GM23338 (cell line): Measurements from ENCODE around the gene FBP1. TPM values are rescaled to one million over a fixed set of nuclear protein-coding genes. Genes with fewer than 3 reads are reported as not detected.
A peak's percentile ranks its signal among the peaks of the same experiment; 100 is the strongest.

Experiments used
- ATAC-seq: fragments of 200-7000 bp; cut with Tn5 transposase; 3 replicates; pipeline ENCODE4 v1.9.1; 2020
- DNase-seq: peaks from one replicate; pipeline ENCODE4 v3.0.0-alpha.2; 2015; ENCODE audit warnings: low spot score
- H2AFZ ChIP-seq: fragments of 200-600 bp; sonication (generic); 2 replicates; pipeline ENCODE4 v1.8.0; 2016; ENCODE audit warnings: antibody characterized with exemption, mild to moderate bottlenecking, moderate library complexity
- H3F3A ChIP-seq: fragments of 200-600 bp; sonication (generic); replicated peaks from 2 replicates; pipeline ENCODE4 v1.8.0; 2017; ENCODE audit warnings: antibody characterized with exemption, mixed run types, low read depth
- H3K27ac ChIP-seq: fragments of 200-600 bp; sonication (generic); 2 replicates; pipeline ENCODE4 v1.6.1; 2016; ENCODE audit warnings: low read depth
- H3K27me3 ChIP-seq: fragments of 200-600 bp; sonication (generic); 2 replicates; pipeline ENCODE4 v1.8.0; 2016; ENCODE audit warnings: mild to moderate bottlenecking, mixed run types, moderate library complexity; ENCODE audit not compliant: insufficient read depth
- H3K36me3 ChIP-seq: fragments of 200-600 bp; sonication (generic); 2 replicates; pipeline ENCODE4 v1.8.0; 2016; ENCODE audit warnings: mild to moderate bottlenecking; ENCODE audit not compliant: insufficient read depth
- H3K4me1 ChIP-seq: fragments of 200-600 bp; sonication (generic); 2 replicates; pipeline ENCODE4 v1.8.0; 2016; ENCODE audit warnings: mild to moderate bottlenecking, moderate library complexity; ENCODE audit not compliant: insufficient read depth
- H3K4me2 ChIP-seq: fragments of 200-600 bp; sonication (generic); 2 replicates; pipeline ENCODE4 v1.7.1; 2017; ENCODE audit warnings: mixed run types
- H3K4me3 ChIP-seq: fragments of 200-600 bp; sonication (generic); 2 replicates; pipeline ENCODE4 v1.6.1; 2016; ENCODE audit warnings: mixed run types
- H3K79me2 ChIP-seq: fragments of 200-600 bp; sonication (generic); replicated peaks from 2 replicates; pipeline ENCODE4 v1.8.0; 2017; ENCODE audit warnings: mild to moderate bottlenecking; ENCODE audit not compliant: insufficient read depth
- H3K9me2 ChIP-seq: fragments of 200-600 bp; sonication (generic); 2 replicates; pipeline ENCODE4 v1.8.0; 2017; ENCODE audit not compliant: insufficient read depth
- H4K20me1 ChIP-seq: fragments of 200-600 bp; sonication (generic); replicated peaks from 2 replicates; pipeline ENCODE4 v1.8.0; 2017; ENCODE audit warnings: mild to moderate bottlenecking; ENCODE audit not compliant: insufficient read depth
- H3K27ac Mint-ChIP-seq: 2 replicates; pipeline ENCODE4 v1.8.0; 2020; ENCODE audit warnings: inconsistent platforms, mild to moderate bottlenecking, moderate library complexity, mixed read lengths
- H3K27me3 Mint-ChIP-seq: 3 replicates; pipeline ENCODE4 v1.8.0; 2022; ENCODE audit warnings: low read depth, mild to moderate bottlenecking, moderate library complexity, mixed read lengths, inconsistent platforms; ENCODE audit not compliant: insufficient read depth, poor library complexity
- H3K36me3 Mint-ChIP-seq: 3 replicates; pipeline ENCODE4 v1.8.0; 2021; ENCODE audit warnings: low read depth, mild to moderate bottlenecking, inconsistent platforms, moderate library complexity, mixed read lengths
- H3K4me1 Mint-ChIP-seq: 3 replicates; pipeline ENCODE4 v1.8.0; 2020; ENCODE audit warnings: mild to moderate bottlenecking, inconsistent platforms, mixed read lengths
- H3K4me3 Mint-ChIP-seq: 3 replicates; pipeline ENCODE4 v1.8.0; 2021; ENCODE audit warnings: moderate library complexity, mild to moderate bottlenecking, inconsistent platforms, mixed read lengths
- H3K9me3 Mint-ChIP-seq: 3 replicates; pipeline ENCODE4 v1.8.0; 2020; ENCODE audit warnings: moderate library complexity, mild to moderate bottlenecking, inconsistent platforms, mixed read lengths
- JUNB ChIP-seq: IDR thresholded peaks from one replicate; pipeline ENCODE4 v1.6.1; 2016; ENCODE audit warnings: antibody characterized with exemption; ENCODE audit not compliant: unreplicated experiment
- POLR2AphosphoS5 ChIP-seq: IDR thresholded peaks from 2 replicates; pipeline ENCODE4 v1.6.1; 2016; ENCODE audit warnings: antibody characterized with exemption, low read depth
- ZNF114 ChIP-seq: fragments of 250-450 bp; sonication (Bioruptor Pico); IDR thresholded peaks from 2 replicates; pipeline ENCODE4 v1.5.0; 2020; ENCODE audit warnings: mild to moderate bottlenecking, moderate library complexity
- ZNF462 ChIP-seq: fragments of 250-450 bp; sonication (Bioruptor Pico); IDR thresholded peaks from 2 replicates; pipeline ENCODE4 v1.5.0; 2020; ENCODE audit warnings: mild to moderate bottlenecking, moderate library complexity
- polyA plus RNA-seq: library from polyadenylated mRNA; unstranded; fragments of >200 nt; fragmentation: Nextera tagmentation; extraction: Ambion mirVana; gene quantifications from 2 replicates; pipeline ENCODE4 v1.2.1, GENCODE V29; 2016
- total RNA-seq: library from RNA; depleted of rRNA; stranded (reverse); fragments of >200 nt; shearing (Covaris generic); gene quantifications from 2 replicates; pipeline ENCODE4 v1.2.3, GENCODE V29; 2014
- TF ChIP-seq, protein P1 (sequence below): IDR thresholded peaks from one replicate; pipeline ENCODE4 v1.6.1; 2018; ENCODE audit warnings: antibody characterized with exemption; ENCODE audit not compliant: unreplicated experiment

The FBP1 gene
- total and polyA plus RNA-seq, 2 experiments from 2014 or later = 3.0 to 3.3 TPM

GRCh38 chr9:94577036-94577435 lies 62.3 kb downstream of the FBP1 start (continued):
- no peak for TF ChIP-seq ZNF462

- Histone ChIP-seq H3K4me3 (no peak overlapping the region), H3K36me3 (no peaks in the 10 kb centered on the region), H3K27me3 (no peaks in the 10 kb centered on the region), H3K27ac (no peak overlapping the region), H3K4me2 (no peak overlapping the region), H2AFZ (no peak overlapping the region), H3F3A (no peaks in the 10 kb centered on the region), H3K9me2 (no peaks in the 10 kb centered on the region), H4K20me1 (no peaks in the 10 kb centered on the region), H3K4me1 (no peaks in the 10 kb centered on the region), H3K79me2 (no peaks in the 10 kb centered on the region)
- peak; percentile 63; the same call in 2 of the 3 replicates for ATAC-seq
- H3K9me3 Mint-ChIP-seq = peaks cover 7% of the 10 kb centered on the region; the same call in 2 of the 3 replicates
- TF ChIP-seq ZNF114 = no peak
- TF ChIP-seq, protein P1, sequence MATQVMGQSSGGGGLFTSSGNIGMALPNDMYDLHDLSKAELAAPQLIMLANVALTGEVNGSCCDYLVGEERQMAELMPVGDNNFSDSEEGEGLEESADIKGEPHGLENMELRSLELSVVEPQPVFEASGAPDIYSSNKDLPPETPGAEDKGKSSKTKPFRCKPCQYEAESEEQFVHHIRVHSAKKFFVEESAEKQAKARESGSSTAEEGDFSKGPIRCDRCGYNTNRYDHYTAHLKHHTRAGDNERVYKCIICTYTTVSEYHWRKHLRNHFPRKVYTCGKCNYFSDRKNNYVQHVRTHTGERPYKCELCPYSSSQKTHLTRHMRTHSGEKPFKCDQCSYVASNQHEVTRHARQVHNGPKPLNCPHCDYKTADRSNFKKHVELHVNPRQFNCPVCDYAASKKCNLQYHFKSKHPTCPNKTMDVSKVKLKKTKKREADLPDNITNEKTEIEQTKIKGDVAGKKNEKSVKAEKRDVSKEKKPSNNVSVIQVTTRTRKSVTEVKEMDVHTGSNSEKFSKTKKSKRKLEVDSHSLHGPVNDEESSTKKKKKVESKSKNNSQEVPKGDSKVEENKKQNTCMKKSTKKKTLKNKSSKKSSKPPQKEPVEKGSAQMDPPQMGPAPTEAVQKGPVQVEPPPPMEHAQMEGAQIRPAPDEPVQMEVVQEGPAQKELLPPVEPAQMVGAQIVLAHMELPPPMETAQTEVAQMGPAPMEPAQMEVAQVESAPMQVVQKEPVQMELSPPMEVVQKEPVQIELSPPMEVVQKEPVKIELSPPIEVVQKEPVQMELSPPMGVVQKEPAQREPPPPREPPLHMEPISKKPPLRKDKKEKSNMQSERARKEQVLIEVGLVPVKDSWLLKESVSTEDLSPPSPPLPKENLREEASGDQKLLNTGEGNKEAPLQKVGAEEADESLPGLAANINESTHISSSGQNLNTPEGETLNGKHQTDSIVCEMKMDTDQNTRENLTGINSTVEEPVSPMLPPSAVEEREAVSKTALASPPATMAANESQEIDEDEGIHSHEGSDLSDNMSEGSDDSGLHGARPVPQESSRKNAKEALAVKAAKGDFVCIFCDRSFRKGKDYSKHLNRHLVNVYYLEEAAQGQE = no peak
- no peak for TF ChIP-seq JUNB
- TF ChIP-seq POLR2AphosphoS5 = no peak
- H3K4me3 Mint-ChIP-seq = no peak overlapping the region
- DNase-seq = no peak
- no peaks in the 10 kb centered on the region for H3K36me3 Mint-ChIP-seq
- no peak overlapping the region for H3K27ac Mint-ChIP-seq
- H3K4me1 Mint-ChIP-seq = peaks cover 4% of the 10 kb centered on the region
- no peaks in the 10 kb centered on the region for H3K27me3 Mint-ChIP-seq
These were observed 63.2 kb downstream of the FBP1 start for GRCh38 chr9:94576131-94576530.
